ENCODE results near the gene CPNE7.
A peak's percentile ranks its signal among the peaks of the same experiment; 100 is the strongest.

The CPNE7 gene

DNA sequence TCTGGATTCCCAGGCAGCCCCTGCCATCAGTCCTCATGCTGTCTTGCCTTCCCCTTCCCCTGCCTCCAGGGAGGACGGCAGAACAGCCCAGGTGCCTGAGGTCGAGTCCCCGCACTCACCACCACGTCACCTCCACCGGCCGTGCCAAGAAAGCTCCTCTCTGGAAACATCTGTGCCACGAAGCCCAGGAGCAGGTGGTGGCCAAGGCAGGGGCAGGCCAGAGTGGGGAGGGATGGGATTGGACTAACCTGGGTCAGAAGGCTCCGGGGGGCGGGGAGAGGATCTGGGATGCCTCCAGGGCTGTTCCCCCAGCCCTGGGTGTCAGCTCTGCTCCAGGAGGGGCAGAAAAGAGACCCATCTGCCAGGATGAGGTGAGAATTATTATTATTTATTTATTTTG, 30.4 kb downstream of the CPNE7 start:
- DNase-seq, result no peak

DNA sequence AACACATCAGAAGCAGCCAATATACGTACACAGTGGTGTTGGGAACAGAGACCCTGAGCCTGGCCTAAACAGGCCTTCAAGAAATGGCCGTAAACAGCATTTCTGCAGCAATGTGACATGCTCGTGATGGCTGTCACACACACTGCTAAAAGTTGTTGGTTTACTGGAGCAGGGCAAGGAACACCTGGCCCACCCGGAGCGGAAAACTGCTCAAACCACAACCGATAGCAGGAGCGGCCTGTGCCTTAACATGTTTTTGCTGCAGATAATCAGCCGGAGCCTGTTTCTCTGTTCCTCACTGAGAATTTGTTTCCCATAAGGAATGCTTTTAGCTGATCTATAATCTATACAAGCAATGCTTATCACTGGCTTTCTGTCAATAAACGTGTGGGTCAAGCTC, 31.9 kb downstream of the CPNE7 start:
- no peak for DNase-seq

DNA sequence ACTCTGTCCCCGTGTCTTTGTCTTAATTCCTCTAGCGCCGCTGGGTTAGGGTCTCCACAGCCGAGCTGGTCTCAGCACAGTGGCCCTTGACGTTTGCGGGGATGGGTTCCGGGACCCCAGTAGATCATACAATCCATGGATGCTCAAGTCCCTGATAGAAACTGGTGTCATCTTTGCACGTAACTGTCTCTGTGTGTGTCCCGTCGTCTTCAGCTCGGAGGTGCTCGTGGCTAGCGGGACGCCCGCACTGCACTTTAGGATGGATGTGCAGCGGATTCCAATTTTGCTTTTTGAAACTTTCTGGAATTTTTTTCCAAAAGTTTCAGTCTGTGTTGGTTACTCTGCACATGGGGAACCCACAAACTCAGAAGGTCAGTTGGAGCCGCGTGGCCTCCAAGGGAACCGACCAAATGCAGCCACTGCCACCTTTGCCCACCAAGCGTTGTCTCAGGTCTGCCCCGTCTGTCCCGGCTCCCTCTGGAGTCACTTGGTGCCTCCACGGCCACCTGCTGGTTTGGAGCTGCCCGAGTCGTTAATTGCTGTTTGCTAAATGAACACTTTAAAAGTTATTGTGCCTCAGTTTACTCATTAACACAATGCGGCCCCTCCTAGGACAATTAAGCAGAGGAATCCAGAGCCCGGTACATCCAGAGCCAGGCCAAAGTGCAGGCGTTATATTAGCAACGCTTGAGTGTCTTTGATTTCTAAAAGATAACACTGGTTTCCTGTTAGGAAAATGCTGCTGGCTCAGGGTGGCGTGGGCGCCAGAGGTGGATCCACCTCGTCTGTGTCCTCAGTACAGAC, 32.6 kb downstream of the CPNE7 start:
- DNase-seq, result no peak

DNA sequence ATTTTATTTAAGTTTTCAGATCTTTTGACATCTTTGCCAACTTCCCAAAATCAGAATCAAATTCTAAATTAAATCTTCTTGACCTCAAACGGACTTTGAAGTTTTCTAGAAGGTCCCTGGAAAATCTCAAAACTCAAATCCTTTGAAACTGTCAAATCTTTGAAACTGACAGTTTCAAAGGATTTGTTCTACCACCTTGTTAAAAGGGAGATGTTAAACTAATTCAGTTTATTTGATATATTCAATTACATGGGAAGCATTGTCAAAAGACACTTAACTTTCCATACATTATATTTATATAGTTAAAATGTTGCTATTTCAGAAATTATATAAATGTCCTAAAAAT, 34.5 kb downstream of the CPNE7 start:
- DNase-seq, result no peak

DNA sequence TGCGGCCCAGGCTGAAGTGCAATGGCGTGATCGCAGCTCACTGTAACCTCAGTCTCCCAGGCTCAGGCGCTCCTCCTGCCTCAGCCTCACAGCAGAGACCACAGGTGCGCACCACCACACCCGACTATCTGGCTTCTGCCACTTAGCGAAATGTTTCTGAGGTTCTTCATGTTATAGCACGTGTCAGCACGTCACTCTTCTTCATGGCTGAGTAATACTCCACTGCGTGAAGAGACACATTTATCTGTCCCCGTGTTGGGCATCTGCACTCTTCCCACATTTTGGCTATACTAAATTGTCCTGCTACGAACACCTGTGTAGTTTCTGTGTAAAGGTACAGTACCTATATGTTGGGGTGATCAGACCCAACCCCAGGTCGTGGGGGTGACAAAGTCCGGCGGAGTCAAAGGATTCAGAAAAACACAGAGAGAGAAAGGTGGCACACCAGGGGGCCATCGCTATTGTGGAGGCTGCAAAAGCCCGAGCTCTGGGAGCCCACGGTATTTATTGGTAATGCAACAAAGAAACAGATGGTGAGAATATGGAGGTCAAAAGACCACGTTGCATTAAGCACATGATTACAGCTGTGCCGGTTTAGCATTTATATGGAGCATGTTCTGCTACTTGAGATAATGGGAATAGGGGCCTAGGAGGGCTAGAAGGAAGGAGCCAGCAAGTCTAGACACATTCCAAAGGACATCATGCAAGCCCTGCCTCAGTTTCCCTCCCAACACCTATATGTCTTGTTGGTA, 37.0 kb downstream of the CPNE7 start:
- DNase-seq, result no peak

DNA sequence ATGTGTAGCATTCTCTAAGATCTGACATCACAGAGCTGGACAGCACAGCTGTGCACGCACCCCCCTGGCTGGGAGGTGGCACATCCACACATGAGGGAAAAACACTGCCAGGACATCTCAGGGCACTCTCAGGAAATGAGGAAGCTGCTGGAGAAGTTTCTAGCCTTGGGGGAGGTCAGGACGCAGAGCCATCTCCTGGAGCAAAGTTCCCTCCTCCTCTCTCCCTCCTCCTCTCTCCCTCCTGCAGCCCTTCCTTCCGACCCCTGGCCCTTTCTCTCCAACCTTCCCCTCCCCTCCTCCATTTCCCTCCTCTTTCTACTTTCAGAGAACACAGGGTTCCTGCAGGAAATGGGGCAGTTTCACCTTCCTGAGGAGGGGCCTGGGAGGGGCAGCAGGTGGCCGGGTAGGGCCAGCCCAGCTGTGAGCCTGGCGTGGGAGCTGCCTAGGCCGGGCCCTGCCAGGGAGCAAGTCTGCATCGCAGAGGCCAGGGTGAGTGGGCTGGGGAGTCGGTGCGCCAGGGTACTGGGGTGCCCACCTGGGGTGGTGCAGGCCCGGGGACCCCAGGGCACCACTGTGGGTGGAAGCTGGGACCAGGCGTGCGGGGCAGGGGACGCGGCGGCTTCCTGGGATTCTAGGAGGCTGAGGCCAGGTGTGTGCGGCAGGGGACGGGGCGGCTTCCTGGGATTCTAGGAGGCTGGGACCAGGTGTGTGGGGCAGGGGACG, 37.8 kb downstream of the CPNE7 start, which contains the start of gene DPEP1:
Gene DPEP1, plus strand, starts transcription at position 412 of the 723 bp plus-strand sequence. CDS start 16,769 bp downstream, outside the sequence.
- DNase-seq, result no peak

DNA sequence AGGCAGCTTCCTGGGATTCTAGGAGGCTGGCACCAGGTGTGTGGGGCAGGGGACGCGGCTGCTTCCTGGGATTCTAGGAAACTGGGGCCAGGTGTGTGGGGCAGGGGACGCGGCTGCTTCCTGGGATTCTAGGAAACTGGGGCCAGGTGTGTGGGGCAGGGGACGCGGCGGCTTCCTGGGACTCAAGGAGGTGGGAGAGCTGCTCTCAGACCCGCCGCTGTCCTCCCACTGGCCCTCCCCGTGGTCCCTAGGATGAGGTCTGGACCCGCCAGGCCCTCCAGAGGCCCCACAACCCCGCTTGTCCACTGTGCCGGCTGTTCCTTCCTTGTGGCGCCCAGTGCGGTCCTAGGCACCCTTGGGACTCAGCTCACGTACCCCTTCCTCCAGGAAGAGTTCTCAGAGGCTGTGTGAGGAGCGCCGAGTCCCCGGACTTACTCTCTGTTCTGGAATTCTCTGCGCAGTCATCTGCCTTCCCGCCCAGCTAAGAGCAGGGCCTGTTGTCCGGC, 38.4 kb downstream of the CPNE7 start:
- DNase-seq, result no peak

DNA sequence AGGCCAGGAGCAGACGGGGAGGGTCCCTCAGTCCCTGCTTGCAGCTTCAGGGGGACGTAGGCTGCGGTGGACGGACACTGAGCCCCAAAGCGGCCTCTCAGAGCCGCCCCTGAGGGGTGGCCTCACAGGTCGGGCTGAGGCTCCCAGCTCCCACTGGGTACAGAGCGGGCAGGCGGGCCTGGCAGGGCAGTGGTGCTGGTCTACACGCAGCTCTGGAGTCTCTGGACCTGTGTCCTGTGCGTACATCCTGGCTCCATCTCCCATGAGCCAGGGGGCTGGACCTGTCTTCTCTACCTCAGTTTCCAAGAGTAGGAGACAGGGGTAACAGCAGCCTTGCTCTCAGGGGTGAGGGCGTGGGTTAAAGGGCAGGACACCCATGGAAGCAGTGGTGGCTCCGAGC, 39.6 kb downstream of the CPNE7 start:
- no peak for DNase-seq

DNA sequence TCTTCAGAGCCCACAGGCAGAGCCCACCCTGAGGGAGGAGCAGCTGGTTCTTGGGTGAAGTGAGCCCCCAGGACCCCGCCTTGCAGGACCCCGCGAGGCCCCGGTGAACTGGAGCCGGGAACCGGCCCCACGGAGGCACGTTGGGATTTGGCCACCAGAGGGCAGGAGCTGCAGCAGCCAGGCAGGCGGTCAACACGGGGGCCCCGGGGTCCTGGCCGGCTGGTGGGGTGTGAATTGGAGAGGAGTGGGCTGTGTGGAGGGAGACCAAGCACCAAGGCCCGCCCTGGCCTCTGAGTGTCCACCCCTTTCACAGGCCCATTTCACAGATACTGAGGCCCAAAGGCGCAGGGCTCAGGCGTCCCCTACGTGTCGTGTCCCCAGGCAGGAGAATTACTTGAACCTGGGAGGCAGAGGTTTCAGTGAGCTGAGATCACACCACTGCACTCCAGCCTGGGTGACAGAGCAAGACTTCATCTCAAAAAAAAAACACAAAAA, 40.1 kb downstream of the CPNE7 start:
- no peak for DNase-seq

DNA sequence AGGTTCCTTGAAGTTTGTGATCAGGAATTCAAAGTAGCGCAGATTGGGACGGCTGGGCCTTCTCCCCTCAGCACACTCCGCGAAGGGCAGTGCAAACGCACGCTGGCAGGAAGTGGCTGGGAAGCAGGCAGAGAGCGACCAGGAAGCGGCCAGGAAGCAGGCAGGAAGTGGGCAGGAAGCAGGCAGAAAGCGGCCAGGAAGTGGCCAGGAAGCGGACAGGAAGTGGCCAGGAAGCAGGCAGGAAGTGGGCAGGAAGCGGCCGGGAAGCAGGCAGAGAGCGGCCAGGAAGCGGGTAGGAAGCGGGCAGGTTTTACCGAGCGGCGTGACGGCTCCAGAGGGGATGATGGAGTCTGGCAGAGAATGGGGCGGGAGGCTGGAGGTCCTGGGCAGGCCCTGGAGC, 41.1 kb downstream of the CPNE7 start:
- no peak for DNase-seq

DNA sequence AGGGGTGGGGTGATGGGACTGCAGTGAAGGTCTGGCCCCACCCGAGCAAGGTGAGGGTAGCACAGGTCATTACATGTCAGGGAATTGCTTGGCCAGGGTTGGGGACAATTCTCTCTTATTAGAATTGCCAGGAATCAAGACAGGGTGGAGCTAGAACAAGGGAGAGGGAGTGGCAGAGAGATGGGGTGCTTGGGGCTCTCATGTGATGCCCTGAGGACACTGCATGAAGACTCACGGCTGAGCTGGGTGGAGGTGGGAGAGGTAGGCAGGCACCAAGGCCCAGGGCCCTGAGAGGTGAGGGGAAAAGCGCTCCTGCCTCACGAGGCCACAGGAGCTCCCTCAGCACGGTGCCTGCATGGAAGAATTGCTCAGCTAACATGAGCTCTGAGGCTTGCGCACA, 41.5 kb downstream of the CPNE7 start:
- no peak for DNase-seq

DNA sequence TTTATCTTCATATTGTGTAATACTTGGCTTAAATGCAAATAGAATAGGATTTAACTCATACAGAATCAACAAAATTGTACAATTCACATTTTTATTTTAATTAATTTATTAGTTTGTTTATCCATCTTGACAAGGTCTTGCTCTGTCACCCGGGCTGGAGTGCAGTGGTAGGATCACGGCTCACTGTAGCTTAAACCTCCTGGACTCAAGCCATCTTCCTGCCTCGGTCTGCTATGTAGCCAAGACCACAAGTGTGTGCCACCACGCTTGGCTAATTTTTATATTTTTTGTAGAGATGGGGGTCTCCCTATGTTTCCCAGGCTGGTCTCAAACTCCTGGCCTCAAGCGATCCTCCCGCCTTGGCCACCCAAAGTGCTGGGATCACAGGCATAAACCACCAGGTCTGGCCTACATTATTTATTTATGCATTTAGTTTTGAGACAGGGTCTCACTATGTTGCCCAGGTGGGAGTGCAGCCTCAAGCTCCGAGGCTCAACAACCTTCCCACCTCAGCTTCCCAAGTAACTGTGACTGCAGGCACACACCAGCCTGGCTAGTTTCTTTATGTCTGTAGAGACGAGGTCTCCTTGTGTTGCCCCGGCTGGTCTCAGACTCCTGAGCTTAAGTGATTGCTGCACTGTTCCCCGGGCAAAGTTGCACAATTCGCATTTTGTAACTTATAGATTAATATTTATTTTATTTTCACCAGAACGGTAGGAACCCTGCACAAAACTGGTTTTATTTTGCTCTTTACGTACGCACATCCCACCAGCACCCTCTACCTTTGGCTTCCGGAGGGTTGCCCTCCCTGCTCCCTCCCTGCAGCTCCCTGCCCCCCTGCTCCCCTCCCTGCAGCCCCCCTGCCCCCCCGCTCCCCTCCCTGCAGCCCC, 42.8 kb downstream of the CPNE7 start:
- no peak for DNase-seq

DNA sequence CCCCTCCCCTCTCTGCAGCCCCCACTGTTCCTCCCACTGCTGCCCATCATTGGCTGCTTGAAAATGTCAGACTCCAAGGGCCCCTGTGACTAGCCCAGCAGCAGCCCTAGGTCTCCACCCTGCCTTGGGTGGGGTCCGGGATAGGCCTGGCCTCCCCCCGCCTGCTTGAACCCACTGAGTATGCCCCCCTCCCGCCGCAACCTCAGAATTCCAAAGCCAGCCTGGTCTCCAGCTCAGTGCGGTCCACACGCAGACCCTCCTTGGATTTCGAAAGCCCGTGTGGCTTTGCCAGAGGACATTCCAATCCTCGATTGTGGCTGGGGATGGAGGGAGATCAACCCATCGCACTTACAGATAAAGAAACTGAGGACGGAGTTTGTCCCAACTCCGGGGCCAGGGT, 44.3 kb downstream of the CPNE7 start:
- no peak for DNase-seq

DNA sequence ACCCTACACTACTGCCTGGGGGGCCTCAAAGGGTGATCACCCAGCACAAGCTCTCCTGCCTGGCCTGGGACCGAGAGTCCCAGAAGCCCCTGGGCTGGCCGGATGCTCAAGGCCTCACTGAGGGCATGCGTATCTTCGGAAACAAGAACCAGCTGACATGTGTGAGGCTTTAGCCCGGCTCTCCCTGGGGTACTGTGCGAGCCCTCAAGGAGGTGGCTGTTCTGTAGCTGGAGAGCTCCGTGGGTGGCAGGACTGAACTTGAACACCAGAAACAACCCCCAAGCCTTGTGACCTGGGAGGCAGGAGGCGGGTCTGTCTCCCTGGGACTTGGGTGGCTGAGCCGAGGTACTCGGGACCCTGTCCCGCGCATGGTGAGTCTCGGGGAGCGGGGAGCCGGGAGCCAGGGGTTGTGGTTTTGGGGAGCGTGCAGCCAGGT, 44.9 kb downstream of the CPNE7 start:
- DNase-seq, result no peak

DNA sequence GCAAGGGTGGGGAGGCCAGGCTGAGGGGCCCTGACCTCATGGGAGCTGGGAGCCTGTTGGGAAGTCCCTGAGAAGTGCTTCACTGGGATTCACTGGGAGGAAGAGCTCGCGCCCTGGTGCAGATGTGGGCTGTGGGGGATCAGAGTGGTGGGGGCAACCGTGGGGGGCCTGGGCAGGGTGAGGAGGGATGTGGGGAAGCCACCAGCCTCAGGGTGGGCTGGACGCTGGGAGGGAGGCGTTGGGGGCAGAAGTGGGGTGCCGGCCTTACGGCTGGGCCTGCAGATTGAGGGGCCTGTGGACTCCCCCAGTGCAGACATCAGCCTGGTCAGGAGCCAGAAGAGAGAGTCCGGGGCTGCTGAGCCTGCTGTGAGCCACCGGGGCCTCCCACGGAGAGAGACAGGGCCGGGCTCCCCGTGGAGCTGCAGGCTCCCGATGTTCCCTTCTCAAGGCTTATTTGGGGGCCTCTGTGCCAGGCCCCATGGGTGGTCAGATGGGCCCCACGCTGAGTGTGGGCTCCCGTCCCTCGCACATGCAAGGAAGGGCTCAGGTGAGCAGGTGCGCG, 45.7 kb downstream of the CPNE7 start:
- no peak for DNase-seq

DNA sequence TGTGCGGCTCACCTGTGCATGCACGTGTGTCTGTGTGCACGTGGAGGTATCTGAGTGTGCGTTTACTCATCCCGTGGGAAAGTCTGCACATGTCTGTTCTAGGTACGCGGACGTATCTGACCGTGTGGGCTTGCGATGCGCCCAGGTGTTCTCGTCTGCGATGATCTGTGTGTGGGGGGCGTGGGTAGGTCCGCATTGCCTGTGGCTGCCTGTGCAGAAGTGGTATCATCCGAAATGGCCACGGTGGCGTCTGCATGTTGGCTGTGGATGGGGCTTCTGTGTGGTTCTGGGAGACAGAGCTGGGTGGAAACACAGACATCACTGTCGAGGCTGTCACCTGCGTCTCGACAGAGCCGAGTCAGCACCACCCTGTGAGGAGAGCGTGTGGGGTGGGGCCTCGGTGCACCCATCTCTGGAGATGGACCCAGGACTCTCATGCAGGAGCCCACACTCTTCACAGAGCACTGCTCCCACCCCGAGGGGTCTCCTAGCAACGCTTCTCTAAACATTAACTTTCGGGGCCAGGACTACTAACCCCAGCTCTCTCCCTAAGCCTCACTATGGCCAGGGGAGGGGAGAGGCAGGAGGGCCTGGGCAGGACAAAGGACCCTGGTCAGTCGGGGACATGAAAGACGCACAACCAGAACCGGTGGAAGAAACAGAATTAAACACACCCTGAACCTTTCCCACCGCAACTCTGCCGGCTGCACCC, 46.3 kb downstream of the CPNE7 start:
- DNase-seq, result no peak

DNA sequence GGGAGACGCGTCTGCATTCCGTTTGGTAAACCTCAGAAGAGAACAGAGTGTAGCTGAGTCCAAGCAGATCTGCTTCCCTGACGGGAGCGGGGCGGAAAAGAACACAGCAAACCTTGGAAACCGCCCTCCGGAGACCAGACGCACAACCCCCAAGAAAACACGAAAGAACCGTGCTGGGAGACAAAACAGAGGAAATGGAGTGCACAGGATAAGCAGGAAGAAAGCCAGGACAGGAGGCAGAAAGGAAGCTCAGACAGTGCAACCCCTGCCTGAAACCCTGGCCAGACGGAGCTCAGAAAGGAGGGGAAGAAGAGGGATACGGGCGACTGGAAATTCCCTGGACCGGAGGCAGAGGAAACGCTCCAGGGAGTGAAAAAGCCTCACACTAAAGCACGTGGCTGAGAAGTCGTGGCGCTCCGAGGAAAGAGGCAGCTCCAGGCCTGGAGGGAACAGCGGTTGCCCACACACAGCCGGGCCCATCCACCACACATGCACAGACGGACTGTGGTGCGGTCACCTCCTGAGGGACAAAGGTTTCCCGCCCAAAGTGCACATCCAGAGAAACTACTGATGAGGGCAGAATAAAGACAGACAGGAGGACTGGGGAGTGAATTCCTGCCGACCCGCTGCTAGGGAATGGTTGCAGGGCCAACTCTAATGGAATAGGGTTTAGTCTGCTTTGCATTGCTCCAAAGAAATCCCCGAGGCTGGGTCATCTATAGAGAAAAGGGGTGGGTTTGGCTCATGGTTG, 48.1 kb downstream of the CPNE7 start:
- DNase-seq, result peak in 1 of 2 experiments; percentile 0

DNA sequence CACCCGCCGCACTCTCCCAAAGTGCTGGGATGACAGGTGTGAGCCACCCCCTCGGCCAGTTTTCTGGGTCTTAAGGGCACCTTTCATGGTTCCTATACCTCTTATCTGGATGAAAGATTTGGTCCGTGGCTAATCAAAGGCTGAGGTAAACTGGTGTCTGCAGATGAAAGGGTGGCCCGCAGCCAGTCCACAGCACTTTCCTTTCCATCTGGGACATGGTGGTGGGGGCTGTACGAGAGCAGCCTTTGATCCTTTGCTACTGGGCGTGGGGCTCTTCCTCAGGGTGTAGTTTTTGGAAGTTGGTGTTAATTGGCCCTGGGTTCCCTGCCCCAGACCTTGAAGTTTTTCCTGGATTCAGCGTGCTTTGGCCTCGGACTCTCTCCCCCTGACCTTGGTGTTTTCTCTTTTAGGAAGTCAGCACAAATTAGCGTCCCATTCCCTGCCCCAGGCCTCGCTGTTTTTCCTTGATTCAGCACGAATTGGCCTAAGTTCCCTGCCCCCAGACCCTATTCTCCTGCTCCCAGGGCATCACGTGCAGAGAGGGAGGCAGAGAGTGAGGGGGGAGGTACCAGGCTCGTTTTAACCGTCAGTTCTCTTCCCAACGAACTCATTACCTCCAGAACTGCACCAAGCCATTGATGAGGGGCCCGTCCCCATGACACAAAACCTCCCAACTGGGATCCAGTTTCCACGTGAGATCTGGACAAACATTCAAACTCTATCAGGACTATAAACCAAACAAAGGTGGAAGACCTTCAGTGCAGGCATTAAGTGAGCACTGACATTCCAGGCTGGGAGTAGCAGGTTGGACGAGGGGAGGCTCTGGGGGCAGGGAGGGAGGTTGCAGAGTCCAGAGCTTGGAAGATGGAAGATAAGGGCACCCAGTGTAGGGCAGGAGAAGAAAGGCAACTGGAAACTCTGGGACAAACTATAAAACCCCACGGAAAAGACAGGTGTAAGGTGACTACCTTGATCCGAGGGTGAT, 49.5 kb downstream of the CPNE7 start:
- DNase-seq, result no peak
